ENCODE data around the gene CGREF1. TPM values are rescaled to one million over a fixed set of nuclear protein-coding genes. Genes with fewer than 3 reads are reported as not detected.

Gene CGREF1
- 9.6 and 12.3 TPM in 2 replicates for total RNA-seq

DNA sequence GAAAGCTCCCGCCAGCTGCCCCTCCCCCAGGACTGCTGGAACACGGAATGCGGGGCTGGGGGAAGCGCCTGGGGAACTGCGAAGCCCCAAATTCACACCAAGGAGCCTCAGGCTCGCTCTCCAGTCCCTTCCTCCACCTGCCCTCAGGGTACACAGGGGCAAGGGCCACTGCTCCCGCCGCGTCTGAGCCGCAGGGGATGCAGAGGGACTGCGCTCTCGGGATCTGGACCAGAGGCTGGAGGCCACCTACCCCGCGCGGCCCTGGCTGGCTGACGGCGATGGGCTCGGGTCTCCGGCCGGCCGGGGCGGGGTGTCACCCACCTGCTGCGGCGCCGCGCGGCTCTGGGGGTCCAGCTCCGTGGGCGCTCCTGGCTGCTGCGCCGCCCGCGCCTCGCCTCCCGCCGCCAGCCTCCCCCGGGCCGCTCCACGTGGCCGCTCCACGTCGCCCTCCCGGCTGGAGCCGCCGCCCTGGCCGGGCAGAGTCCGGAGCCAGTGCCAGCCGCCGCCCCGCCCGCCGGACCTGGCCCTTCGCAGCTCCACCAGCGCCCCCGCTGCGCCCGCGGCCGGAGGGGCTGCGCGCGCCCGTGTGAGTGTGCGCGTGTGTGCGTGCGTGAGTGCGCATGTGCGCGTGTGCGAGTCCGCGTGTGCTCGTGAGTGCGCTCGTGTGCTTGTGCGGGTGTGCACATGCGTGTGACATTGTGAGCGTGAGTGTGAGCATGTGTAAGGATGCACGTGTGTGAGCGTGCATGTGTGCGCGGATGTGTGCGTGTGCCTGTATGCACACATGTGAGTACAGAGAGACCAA is at the start of gene CGREF1:
Gene CGREF1 (minus strand): TSS at position 604 of the 805 bp plus-strand sequence. CDS start 14,762 bp downstream, outside the sequence.

DNA sequence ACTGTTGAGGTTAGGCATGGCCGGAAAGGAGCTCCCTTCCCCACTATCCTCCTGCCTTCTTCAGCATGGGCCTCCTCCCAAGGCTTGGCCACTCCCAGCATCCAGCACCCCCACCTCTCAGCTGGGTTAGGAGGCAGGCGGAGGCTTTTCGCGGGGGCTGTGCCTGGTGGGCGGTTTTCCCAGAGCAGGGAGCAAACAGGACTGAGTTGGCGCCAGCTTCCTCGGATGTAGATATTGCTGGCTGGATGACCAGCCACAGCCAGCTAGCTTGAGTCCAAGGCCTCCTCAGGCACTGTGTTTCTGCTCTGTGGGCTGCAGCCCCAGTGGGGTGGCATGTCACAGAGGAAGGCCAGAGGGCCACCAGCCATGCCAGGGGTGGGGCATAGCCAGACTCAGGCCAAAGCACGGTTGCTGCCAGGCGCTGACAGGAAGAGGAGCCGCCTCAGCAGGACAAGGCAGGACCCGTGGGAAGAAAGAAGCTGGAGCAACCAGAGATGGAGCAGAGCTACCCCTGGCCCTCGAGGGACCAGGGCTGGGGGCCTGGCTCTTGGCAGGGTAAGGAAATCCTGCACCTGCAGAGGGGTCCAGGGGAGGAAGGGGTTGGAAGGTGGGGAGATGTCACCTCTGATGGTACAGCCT is 30.0 kb upstream of the CGREF1 start, which contains the start of gene TCF23:
Gene TCF23 (plus strand): TSS at position 204 of the 639 bp plus-strand sequence. CDS start 130 bp downstream, at position 334.

DNA sequence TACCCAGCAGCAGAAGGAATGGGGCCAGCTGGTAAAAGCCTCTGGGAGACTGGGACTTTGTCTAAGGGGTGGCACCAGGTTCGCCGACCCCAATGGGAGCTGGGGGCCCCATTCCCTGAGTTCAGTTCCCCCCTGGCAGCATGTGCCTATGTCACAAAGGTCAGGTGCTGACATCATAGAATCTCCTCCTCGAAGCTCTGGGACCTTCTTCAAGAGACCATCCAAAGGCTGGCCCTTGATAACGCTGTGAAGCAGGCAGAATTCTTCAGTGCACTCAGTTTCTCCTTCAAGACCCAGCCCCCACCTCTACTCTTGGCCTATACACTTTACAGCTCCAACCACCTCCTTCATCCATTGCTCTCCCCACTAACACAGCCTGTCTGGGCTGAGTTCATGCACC is 20.4 kb upstream of the CGREF1 start, which contains the start of gene PRR30:
Gene PRR30 (minus strand): TSS at position 101 of the 400 bp plus-strand sequence. CDS start 1,081 bp downstream, outside the sequence.

GRCh38 chr2:27133905-27134780 is 15.2 kb upstream of the CGREF1 start, which contains the start of gene PREB:
TSS of gene PREB (minus strand) at chr2:27134636. CDS start at chr2:27134421, 215 bp downstream.

GRCh38 chr2:27123302-27124150 is 4.6 kb upstream of the CGREF1 start, which contains the start of gene ABHD1:
TSS of gene ABHD1 (plus strand) at chr2:27123815. CDS start at chr2:27123949, 134 bp downstream.

GRCh38 chr2:27086724-27087593 is 32.0 kb downstream of the CGREF1 start, which contains the start of gene KHK:
TSS of gene KHK (plus strand) at chr2:27086772. CDS start at chr2:27087260, 488 bp downstream.

GRCh38 chr2:27078267-27079194 is 40.4 kb downstream of the CGREF1 start, which contains the start of gene EMILIN1:
TSS of gene EMILIN1 (plus strand) at chr2:27078615. CDS start at chr2:27079066, 451 bp downstream.

GRCh38 chr2:27071277-27071989 is 47.5 kb downstream of the CGREF1 start, which contains the start of gene OST4:
TSS of gene OST4 (minus strand) at chr2:27071654.

GRCh38 chr2:27050996-27051901 is 67.7 kb downstream of the CGREF1 start, which contains the start of gene AGBL5:
TSS of gene AGBL5 (plus strand) at chr2:27051668. CDS start at chr2:27052959, 1,291 bp downstream.

Other genes with a start within 250 kb of the CGREF1 start
- gene MAPRE3, start 148.5 kb downstream of the CGREF1 start, total RNA-seq: 9.9 and 14.4 TPM in 2 replicates
- 49.5 and 65.0 TPM in 2 replicates for gene TMEM214, start 86.2 kb downstream of the CGREF1 start, total RNA-seq
- gene AGBL5, start 67.5 kb downstream of the CGREF1 start, total RNA-seq: 10.2 and 12.7 TPM in 2 replicates
- gene OST4, start 47.5 kb downstream of the CGREF1 start, total RNA-seq: 215 and 321 TPM in 2 replicates
- gene EMILIN1, start 40.5 kb downstream of the CGREF1 start, total RNA-seq: 661 and 781 TPM in 2 replicates
- gene KHK, start 32.4 kb downstream of the CGREF1 start, total RNA-seq: 1.1 TPM in 1 of 2 replicates, not detected in the other
- 0.06 TPM in 1 of 2 replicates, not detected in the other for gene ABHD1, start 4.7 kb upstream of the CGREF1 start, total RNA-seq
- gene PREB, start 15.5 kb upstream of the CGREF1 start, total RNA-seq: 54.4 and 60.6 TPM in 2 replicates
- gene PRR30, start 20.3 kb upstream of the CGREF1 start, total RNA-seq: not detected in 2 replicates
- 0.10 and 0.44 TPM in 2 replicates for gene TCF23, start 29.9 kb upstream of the CGREF1 start, total RNA-seq
- gene ATRAID, start 92.9 kb upstream of the CGREF1 start, total RNA-seq: 157 and 193 TPM in 2 replicates
- gene SLC5A6, start 93.1 kb upstream of the CGREF1 start, total RNA-seq: 12.2 and 13.5 TPM in 2 replicates
- 27.5 and 30.3 TPM in 2 replicates for gene CAD, start 98.2 kb upstream of the CGREF1 start, total RNA-seq
- 0.06 and 0.10 TPM in 2 replicates for gene SLC30A3, start 143.9 kb upstream of the CGREF1 start, total RNA-seq
- not detected in 2 replicates for gene DNAJC5G, start 156.3 kb upstream of the CGREF1 start, total RNA-seq
- not detected in 2 replicates for gene TRIM54, start 163.3 kb upstream of the CGREF1 start, total RNA-seq
- gene UCN, start 189.3 kb upstream of the CGREF1 start, total RNA-seq: 1.1 and 1.2 TPM in 2 replicates
- gene MPV17, start 204.0 kb upstream of the CGREF1 start, total RNA-seq: 123 and 139 TPM in 2 replicates
- gene GTF3C2, start 237.6 kb upstream of the CGREF1 start, total RNA-seq: 23.2 and 28.6 TPM in 2 replicates

Data from cardiac ventricle fibroblast (primary cell).